Retinal pigment epithelial cell (primary cell): ENCODE measurements around the gene NOL8.

ENCODE experiments used
- DNase-seq: peaks from one replicate; pipeline ENCODE4 v3.0.0-alpha.2; 2010; ENCODE audit warnings: low read depth
- H3K4me3 ChIP-seq: 2 replicates; pipeline ENCODE4 v1.5.1; 2011; ENCODE audit warnings: mild to moderate bottlenecking, low read length, control low read depth, moderate library complexity
- CTCF ChIP-seq: conservative IDR thresholded peaks from 2 replicates; pipeline ENCODE4 v1.5.1; 2011; ENCODE audit warnings: low read depth, low read length, control low read depth, inconsistent platforms

Gene NOL8

GRCh38 chr9:92247981-92248380, 77.2 kb downstream of the NOL8 start:
- H3K4me3 ChIP-seq = no peak overlapping the region
- no peak for DNase-seq
- TF ChIP-seq CTCF = no peak
